ENCODE results near the gene MIEN1. TPM values are rescaled to one million over a fixed set of nuclear protein-coding genes. Genes with fewer than 3 reads are reported as not detected.

The MIEN1 gene
- total and polyA plus RNA-seq, 2 of the 13 experiments (the other 11 are each of a cell fraction or from before 2014, with no cell fraction given), result 40.6 to 56.6 TPM

GRCh38 chr17:39688475-39688835, 41.9 kb downstream of the MIEN1 start (continued):
- TF ChIP-seq PBX3 (CRISPR knock-in tag; IDR thresholded peaks at IDR 0.05; ENCODE audit: borderline replicate concordance) (no peak), ZNF501 (CRISPR knock-in tag; IDR thresholded peaks at IDR 0.05) (peak; percentile 72; the same call in 1 of the 2 replicates), ZNF691 (CRISPR knock-in tag; IDR thresholded peaks at IDR 0.05; ENCODE audit: borderline replicate concordance, low read depth) (no peak), PRDM15 (CRISPR knock-in tag; IDR thresholded peaks at IDR 0.05) (no peak), RXRA (CRISPR knock-in tag; IDR thresholded peaks at IDR 0.05) (no peak), SKIL (CRISPR knock-in tag; IDR thresholded peaks at IDR 0.05; ENCODE audit: borderline replicate concordance) (no peak), PITX1 (CRISPR knock-in tag; IDR thresholded peaks at IDR 0.05) (no peak), HNRNPLL (IDR thresholded peaks at IDR 0.05; ENCODE audit: low read depth, low read length, poor library complexity, severe bottlenecking) (no peak), SNAPC5 (CRISPR knock-in tag; IDR thresholded peaks at IDR 0.05; ENCODE audit: borderline replicate concordance) (0 out of 2 replicates have a peak, but pooled peaks have one; percentile 7), HOXD1 (CRISPR knock-in tag; IDR thresholded peaks at IDR 0.05) (no peak), ZNF24 (IDR thresholded peaks at IDR 0.05) (no peak), NCOA5 (CRISPR knock-in tag; IDR thresholded peaks at IDR 0.05) (no peak), ZNF468 (CRISPR knock-in tag; IDR thresholded peaks at IDR 0.05) (peak; percentile 38; the same call in 1 of the 2 replicates), SMC3 (IDR thresholded peaks at IDR 0.05; ENCODE audit: low read length) (no peak), ZNF205 (CRISPR knock-in tag; IDR thresholded peaks at IDR 0.05) (no peak)

All from HepG2 (cell line).